ENCODE results near the gene PSMB7.

DNA sequence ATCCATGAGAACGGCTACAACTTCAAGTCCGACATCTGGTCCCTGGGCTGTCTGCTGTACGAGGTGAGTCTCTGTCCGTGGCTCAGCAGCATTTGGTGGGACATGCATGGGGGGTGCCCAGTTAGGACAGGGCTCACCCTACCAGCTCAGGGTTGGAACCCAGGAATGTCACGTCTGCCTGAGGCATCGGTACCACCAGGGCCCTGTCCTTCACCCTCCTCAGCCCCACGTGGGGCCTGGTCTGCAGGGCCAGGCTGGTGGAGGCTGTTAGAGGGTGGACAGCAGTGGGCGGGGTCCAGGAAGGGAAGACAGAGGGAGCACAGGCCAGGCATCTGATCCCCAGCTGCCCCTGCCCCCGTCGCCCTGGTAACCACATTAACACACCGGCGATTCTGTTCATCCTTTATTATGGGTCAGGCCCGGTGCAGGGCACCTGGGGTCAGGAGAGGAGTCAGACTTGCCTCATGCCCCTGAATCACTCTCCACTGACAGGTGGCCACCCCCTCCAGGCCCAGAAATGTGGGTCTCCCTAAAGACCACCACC is 75.6 kb downstream of the PSMB7 start:
- TF ChIP-seq POLR2A (IDR thresholded peaks at IDR 0.05) (no peak), POLR2AphosphoS5 (IDR thresholded peaks at IDR 0.05) (no peak)
- TF ChIP-seq, protein P1, sequence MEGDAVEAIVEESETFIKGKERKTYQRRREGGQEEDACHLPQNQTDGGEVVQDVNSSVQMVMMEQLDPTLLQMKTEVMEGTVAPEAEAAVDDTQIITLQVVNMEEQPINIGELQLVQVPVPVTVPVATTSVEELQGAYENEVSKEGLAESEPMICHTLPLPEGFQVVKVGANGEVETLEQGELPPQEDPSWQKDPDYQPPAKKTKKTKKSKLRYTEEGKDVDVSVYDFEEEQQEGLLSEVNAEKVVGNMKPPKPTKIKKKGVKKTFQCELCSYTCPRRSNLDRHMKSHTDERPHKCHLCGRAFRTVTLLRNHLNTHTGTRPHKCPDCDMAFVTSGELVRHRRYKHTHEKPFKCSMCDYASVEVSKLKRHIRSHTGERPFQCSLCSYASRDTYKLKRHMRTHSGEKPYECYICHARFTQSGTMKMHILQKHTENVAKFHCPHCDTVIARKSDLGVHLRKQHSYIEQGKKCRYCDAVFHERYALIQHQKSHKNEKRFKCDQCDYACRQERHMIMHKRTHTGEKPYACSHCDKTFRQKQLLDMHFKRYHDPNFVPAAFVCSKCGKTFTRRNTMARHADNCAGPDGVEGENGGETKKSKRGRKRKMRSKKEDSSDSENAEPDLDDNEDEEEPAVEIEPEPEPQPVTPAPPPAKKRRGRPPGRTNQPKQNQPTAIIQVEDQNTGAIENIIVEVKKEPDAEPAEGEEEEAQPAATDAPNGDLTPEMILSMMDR (IDR thresholded peaks at IDR 0.05): no peak
